A549 (cell line): ENCODE measurements around the gene CBFA2T2. TPM values are rescaled to one million over a fixed set of nuclear protein-coding genes. Genes with fewer than 3 reads are reported as not detected.

ENCODE experiments used
- ATAC-seq, 2 experiments: fragments of 200-7000 bp in 1 of 2; fragments of >200 bp in 1 of 2; cut with Nextera tagmentation in 1 of 2; cut with Tn5 transposase in 1 of 2; 3 replicates each; pipeline versions ENCODE4 v1.8.0 to v1.9.1; 2018 to 2020; ENCODE audit warnings: mild to moderate bottlenecking in 1 of 2, moderate library complexity in 1 of 2
- CTCF ChIA-PET: fragments of 300-600 bp; sonication (Branson Sonifier 250); formaldehyde crosslinking; extraction: SDS; loops from one replicate; lab custom pipeline; 2021; ENCODE audit warnings: antibody characterized with exemption, inconsistent platforms; lab: Yijun Ruan, JAX
- POLR2A ChIA-PET: fragments of 350-600 bp; formaldehyde crosslinking; extraction: SDS; loops from one replicate; lab custom pipeline; 2021; ENCODE audit warnings: antibody characterized with exemption, inconsistent platforms; lab: Yijun Ruan, JAX
- DNase-seq, 2 experiments: peaks; one replicate each; pipeline versions ENCODE4 v3.0.0 to v3.0.0-alpha.2; 2011 to 2016; ENCODE audit warnings: low read depth in 1 of 2, low spot score in 1 of 2
- FAIRE-seq: peaks from 2 replicates; lab custom pipeline; 2011; peaks lifted over from hg19 to GRCh38; lab: Jason Lieb, UNC
- H3K27ac ChIP-seq, 2 experiments: fragments of >200 bp; sonication (Bioruptor Twin); formaldehyde crosslinking; 3 replicates each; pipeline ENCODE4 v1.5.1; 2016 to 2017
- H3K4me1 ChIP-seq: fragments of >200 bp; sonication (Bioruptor Twin); formaldehyde crosslinking; 3 replicates; pipeline ENCODE4 v1.6.1; 2016
- H3K4me2 ChIP-seq: fragments of >200 bp; sonication (Bioruptor Twin); formaldehyde crosslinking; 3 replicates; pipeline ENCODE4 v1.6.1; 2016
- H3K4me3 ChIP-seq: fragments of >200 bp; sonication (Bioruptor Twin); formaldehyde crosslinking; 3 replicates; pipeline ENCODE4 v1.5.1; 2016
- H3K9me3 ChIP-seq: fragments of >200 bp; sonication (Bioruptor Twin); formaldehyde crosslinking; 3 replicates; pipeline ENCODE4 v1.6.1; 2016
- ATOH8 ChIP-seq: fragments of 250-450 bp; sonication (Bioruptor Pico); IDR thresholded peaks from 2 replicates; pipeline ENCODE4 v1.5.0; 2020; ENCODE audit warnings: low read depth, mild to moderate bottlenecking, moderate library complexity
- BHLHE40 ChIP-seq: IDR thresholded peaks from 2 replicates; pipeline ENCODE4 v1.6.1; 2012; ENCODE audit warnings: low read depth, low read length, inconsistent platforms
- CBX2 ChIP-seq: fragments of 200-600 bp; sonication (generic); IDR thresholded peaks from 2 replicates; pipeline ENCODE4 v1.6.1; 2016; ENCODE audit warnings: low read depth, mild to moderate bottlenecking, borderline replicate concordance
- CHD2 ChIP-seq: fragments of 150-350 bp; IDR thresholded peaks from 2 replicates; pipeline ENCODE4 v1.6.1; 2014; ENCODE audit warnings: low read length; ENCODE audit not compliant: partially characterized antibody
- EHF ChIP-seq: fragments of 250-450 bp; sonication (Bioruptor Pico); IDR thresholded peaks from 2 replicates; pipeline ENCODE4 v1.5.0; 2020; ENCODE audit warnings: mild to moderate bottlenecking
- EHMT2 ChIP-seq: fragments of 200-600 bp; sonication (generic); IDR thresholded peaks from 2 replicates; pipeline ENCODE4 v1.6.1; 2016; ENCODE audit warnings: antibody characterized with exemption, low read depth, mild to moderate bottlenecking, moderate library complexity
- EP300 ChIP-seq, 2 experiments: fragments of >200 bp; sonication (Bioruptor Twin); formaldehyde crosslinking; IDR thresholded peaks; 2 replicates in 1 of 2; 3 replicates in 1 of 2; pipeline ENCODE4 v1.6.1; 2016 to 2017
- FOXS1 ChIP-seq: fragments of 250-450 bp; sonication (Bioruptor Pico); IDR thresholded peaks from 2 replicates; pipeline ENCODE4 v1.5.0; 2020; ENCODE audit warnings: mild to moderate bottlenecking, moderate library complexity
- GATA3 ChIP-seq: IDR thresholded peaks from 2 replicates; pipeline ENCODE4 v1.6.1; 2012; ENCODE audit warnings: borderline replicate concordance
- HDAC2 ChIP-seq: fragments of 200-600 bp; sonication (generic); IDR thresholded peaks from 2 replicates; pipeline ENCODE4 v1.6.1; 2016
- JUN ChIP-seq, 2 experiments: fragments of >200 bp; sonication (Bioruptor Twin); formaldehyde crosslinking; IDR thresholded peaks; 2 replicates in 1 of 2; 3 replicates in 1 of 2; pipeline ENCODE4 v1.6.1; 2016 to 2017
- JUNB ChIP-seq: fragments of >200 bp; sonication (Bioruptor Twin); formaldehyde crosslinking; IDR thresholded peaks from 2 replicates; pipeline ENCODE4 v1.6.1; 2016
- KDM5A ChIP-seq: fragments of 200-600 bp; sonication (generic); IDR thresholded peaks from 2 replicates; pipeline ENCODE4 v1.6.1; 2016; ENCODE audit warnings: antibody characterized with exemption, mild to moderate bottlenecking
- MAZ ChIP-seq: fragments of 150-350 bp; IDR thresholded peaks from 2 replicates; pipeline ENCODE4 v1.6.1; 2014; ENCODE audit warnings: antibody characterized with exemption, low read depth, low read length, borderline replicate concordance
- NFE2L2 ChIP-seq: fragments of 150-350 bp; conservative IDR thresholded peaks from 2 replicates; pipeline ENCODE4 v1.6.1; 2014; ENCODE audit warnings: low read length
- POLR2A ChIP-seq: IDR thresholded peaks from 2 replicates; pipeline ENCODE4 v1.6.1; 2012; ENCODE audit warnings: mild to moderate bottlenecking, low read length
- RARB ChIP-seq: fragments of 250-450 bp; sonication (Bioruptor Pico); IDR thresholded peaks from 2 replicates; pipeline ENCODE4 v1.8.0; 2021; ENCODE audit warnings: mild to moderate bottlenecking, moderate library complexity
- RNF2 ChIP-seq: fragments of 200-600 bp; sonication (generic); IDR thresholded peaks from 2 replicates; pipeline ENCODE4 v1.6.1; 2016; ENCODE audit warnings: low read depth, mild to moderate bottlenecking, antibody characterized with exemption, moderate library complexity, borderline replicate concordance
- SREBF2 ChIP-seq: fragments of 450-650 bp; IDR thresholded peaks from 2 replicates; pipeline ENCODE4 v1.6.1; 2014; ENCODE audit warnings: mild to moderate bottlenecking, moderate library complexity
- ZC3H11A ChIP-seq: fragments of 450-650 bp; IDR thresholded peaks from 2 replicates; pipeline ENCODE4 v1.6.1; 2014; ENCODE audit warnings: antibody characterized with exemption, mild to moderate bottlenecking
- ZNF302 ChIP-seq: fragments of 250-450 bp; sonication (Bioruptor Pico); IDR thresholded peaks from 2 replicates; pipeline ENCODE4 v1.9.0; 2021; ENCODE audit warnings: inconsistent platforms, mild to moderate bottlenecking, moderate library complexity
- WGBS: methylation state at CpG from one replicate; pipeline ENCODE4 v1.1.6; 2017; ENCODE audit errors: missing lambda C conversion rate; 5-methylcytosine and 5-hydroxymethylcytosine counted together
- polyA plus RNA-seq, 4 experiments: library from polyadenylated mRNA; depleted of rRNA in 3 of 4; stranded (reverse); fragments of >200 nt; fragmentation: RNase III in 1 of 4; extraction: RNeasy Plus Mini Kit Qiagen cat#74134 plus additional on column Dnase treatment in 1 of 4; gene quantifications; 2 replicates in 3 of 4; 3 replicates in 1 of 4; pipeline ENCODE4 v1.2.3, GENCODE V29; 2011 to 2017
- TF ChIP-seq, protein P1 (sequence below): fragments of >200 bp; sonication (Bioruptor Twin); formaldehyde crosslinking; IDR thresholded peaks from 3 replicates; pipeline ENCODE4 v1.5.1; 2016
- TF ChIP-seq, protein P2 (sequence below): IDR thresholded peaks from 2 replicates; pipeline ENCODE4 v1.6.1; 2012
- TF ChIP-seq, protein P3 (sequence below): IDR thresholded peaks from 2 replicates; pipeline ENCODE4 v1.6.1; 2012

Gene CBFA2T2
- polyA plus RNA-seq, 2 of the 4 experiments (the other 2 are of a cell fraction) = 6.8 to 9.4 TPM

GRCh38 chr20:33602826-33603590, 113.1 kb downstream of the CBFA2T2 start:
- FAIRE-seq (no peak), ATAC-seq (no peak), DNase-seq (no peak)
- WGBS = 68% methylated on average over 5 of the region's 5 CpGs
- Histone ChIP-seq H3K9me3 (no peaks in the 10 kb centered on the region), H3K4me2 (no peak overlapping the region), H3K4me3 (no peak overlapping the region), H3K27ac (no peak overlapping the region), H3K4me1 (no peaks in the 10 kb centered on the region)
- ChIA-PET CTCF (no interaction called here), POLR2A (no interaction called here)
- TF ChIP-seq, protein P1, sequence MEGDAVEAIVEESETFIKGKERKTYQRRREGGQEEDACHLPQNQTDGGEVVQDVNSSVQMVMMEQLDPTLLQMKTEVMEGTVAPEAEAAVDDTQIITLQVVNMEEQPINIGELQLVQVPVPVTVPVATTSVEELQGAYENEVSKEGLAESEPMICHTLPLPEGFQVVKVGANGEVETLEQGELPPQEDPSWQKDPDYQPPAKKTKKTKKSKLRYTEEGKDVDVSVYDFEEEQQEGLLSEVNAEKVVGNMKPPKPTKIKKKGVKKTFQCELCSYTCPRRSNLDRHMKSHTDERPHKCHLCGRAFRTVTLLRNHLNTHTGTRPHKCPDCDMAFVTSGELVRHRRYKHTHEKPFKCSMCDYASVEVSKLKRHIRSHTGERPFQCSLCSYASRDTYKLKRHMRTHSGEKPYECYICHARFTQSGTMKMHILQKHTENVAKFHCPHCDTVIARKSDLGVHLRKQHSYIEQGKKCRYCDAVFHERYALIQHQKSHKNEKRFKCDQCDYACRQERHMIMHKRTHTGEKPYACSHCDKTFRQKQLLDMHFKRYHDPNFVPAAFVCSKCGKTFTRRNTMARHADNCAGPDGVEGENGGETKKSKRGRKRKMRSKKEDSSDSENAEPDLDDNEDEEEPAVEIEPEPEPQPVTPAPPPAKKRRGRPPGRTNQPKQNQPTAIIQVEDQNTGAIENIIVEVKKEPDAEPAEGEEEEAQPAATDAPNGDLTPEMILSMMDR = no peak
- no peak for TF ChIP-seq KDM5A
- no peak for TF ChIP-seq EHMT2
- no peak for TF ChIP-seq JUNB
- TF ChIP-seq MAZ = no peak
- TF ChIP-seq SREBF2 = no peak
- no peak for TF ChIP-seq HDAC2
- TF ChIP-seq, protein P2, sequence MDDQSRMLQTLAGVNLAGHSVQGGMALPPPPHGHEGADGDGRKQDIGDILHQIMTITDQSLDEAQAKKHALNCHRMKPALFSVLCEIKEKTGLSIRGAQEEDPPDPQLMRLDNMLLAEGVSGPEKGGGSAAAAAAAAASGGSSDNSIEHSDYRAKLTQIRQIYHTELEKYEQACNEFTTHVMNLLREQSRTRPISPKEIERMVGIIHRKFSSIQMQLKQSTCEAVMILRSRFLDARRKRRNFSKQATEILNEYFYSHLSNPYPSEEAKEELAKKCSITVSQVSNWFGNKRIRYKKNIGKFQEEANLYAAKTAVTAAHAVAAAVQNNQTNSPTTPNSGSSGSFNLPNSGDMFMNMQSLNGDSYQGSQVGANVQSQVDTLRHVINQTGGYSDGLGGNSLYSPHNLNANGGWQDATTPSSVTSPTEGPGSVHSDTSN = no peak
- no peak for TF ChIP-seq EP300 (IDR thresholded peaks at IDR 0.05)
- TF ChIP-seq CBX2 = no peak
- no peak for TF ChIP-seq FOXS1
- no peak for TF ChIP-seq RARB (CRISPR knock-in tag)
- TF ChIP-seq, protein P3, sequence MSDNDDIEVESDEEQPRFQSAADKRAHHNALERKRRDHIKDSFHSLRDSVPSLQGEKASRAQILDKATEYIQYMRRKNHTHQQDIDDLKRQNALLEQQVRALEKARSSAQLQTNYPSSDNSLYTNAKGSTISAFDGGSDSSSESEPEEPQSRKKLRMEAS = no peak
- TF ChIP-seq RNF2 = no peak

GRCh38 chr20:33604084-33604990, 114.4 kb downstream of the CBFA2T2 start:
- ChIA-PET CTCF (interaction anchor here (1.0 to 1.5 kb wide), 2 partner anchors 13 to 49 kb away, joined by 3 to 4 read pairs; no protein-coding TSS in a partner anchor), POLR2A (no interaction called here)
- Histone ChIP-seq H3K4me3 (no peak overlapping the region), H3K9me3 (no peaks in the 10 kb centered on the region), H3K27ac (no peak overlapping the region), H3K4me1 (no peaks in the 10 kb centered on the region), H3K4me2 (no peak overlapping the region)
- WGBS = 93% methylated on average over 5 of the region's 5 CpGs
- ATAC-seq (no peak), DNase-seq (no peak), FAIRE-seq (no peak)
- no peak for TF ChIP-seq EHF (CRISPR knock-in tag)
- no peak for TF ChIP-seq CHD2
- TF ChIP-seq GATA3 = no peak
- TF ChIP-seq JUNB = no peak
- no peak for TF ChIP-seq NFE2L2
- TF ChIP-seq POLR2A = no peak
- TF ChIP-seq RNF2 = no peak

- Histone ChIP-seq H3K4me3 (no peak overlapping the region), H3K27ac (no peak overlapping the region), H3K4me1 (no peaks in the 10 kb centered on the region), H3K4me2 (no peak overlapping the region), H3K9me3 (no peaks in the 10 kb centered on the region)
- TF ChIP-seq ATOH8 (CRISPR knock-in tag) = no peak
- TF ChIP-seq JUNB = no peak
- TF ChIP-seq CHD2 = no peak
- TF ChIP-seq ZC3H11A = no peak
- TF ChIP-seq ZNF302 (CRISPR knock-in tag) = no peak
- TF ChIP-seq, protein P1 = no peak
- TF ChIP-seq JUN (IDR thresholded peaks at IDR 0.05) = no peak
- TF ChIP-seq, protein P3 = no peak
- TF ChIP-seq POLR2A = no peak
- no peak for TF ChIP-seq BHLHE40
- FAIRE-seq (no peak), DNase-seq (no peak), ATAC-seq (no peak)
- ChIA-PET CTCF (interaction anchor here (1.0 to 1.5 kb wide), 3 partner anchors 14 to 177 kb away, joined by 3 to 4 read pairs (median 3); no protein-coding TSS in a partner anchor), POLR2A (no interaction called here)
- WGBS = 88% methylated on average over 1 of the region's 1 CpG
These were observed 115.1 kb downstream of the CBFA2T2 start for GRCh38 chr20:33604991-33605370.
